H1 (cell line): ENCODE results near the gene MAGI1. TPM values are rescaled to one million over a fixed set of nuclear protein-coding genes. Genes with fewer than 3 reads are reported as not detected.

Experiments used
- CTCF ChIA-PET: fragments of 300-600 bp; sonication (Branson Sonifier 250); formaldehyde crosslinking; loops from one replicate; lab custom pipeline; 2021; ENCODE audit not compliant: partially characterized antibody; lab: Charles Lee
- POLR2A ChIA-PET: fragments of 300-600 bp; sonication (Branson Sonifier 250); formaldehyde crosslinking; loops from one replicate; lab custom pipeline; 2021; ENCODE audit warnings: inconsistent platforms; ENCODE audit not compliant: partially characterized antibody; lab: Charles Lee
- DNase-seq, 2 experiments: peaks; one replicate each; pipeline versions ENCODE4 v3.0.0 to v3.0.0-alpha.2; 2010 to 2022; ENCODE audit warnings: low spot score in 2 of 2, low read depth in 1 of 2, mixed read lengths in 1 of 2
- FAIRE-seq: peaks from 2 replicates; lab custom pipeline; 2011; peaks lifted over from hg19 to GRCh38; lab: Jason Lieb, UNC
- H2AFZ ChIP-seq: 2 replicates; pipeline ENCODE4 v1.8.1; 2012; ENCODE audit warnings: low read length, inconsistent platforms
- H2AK5ac ChIP-seq: 2 replicates; pipeline ENCODE4 v1.6.1; 2013; ENCODE audit warnings: low read depth, low read length
- H2BK120ac ChIP-seq: replicated peaks from 2 replicates; pipeline ENCODE3; 2013; ENCODE audit warnings: low read depth, low read length, inconsistent platforms
- H2BK12ac ChIP-seq: 2 replicates; pipeline ENCODE4 v1.6.1; 2013; ENCODE audit warnings: low read depth, low read length
- H2BK15ac ChIP-seq: 2 replicates; pipeline ENCODE4 v1.6.1; 2013; ENCODE audit warnings: low read length
- H2BK20ac ChIP-seq: 2 replicates; pipeline ENCODE4 v1.6.1; 2013; ENCODE audit warnings: low read length
- H2BK5ac ChIP-seq: 2 replicates; pipeline ENCODE4 v1.6.1; 2013; ENCODE audit warnings: low read depth, low read length
- H3K14ac ChIP-seq: 2 replicates; pipeline ENCODE4 v1.6.1; 2013; ENCODE audit warnings: inconsistent platforms; ENCODE audit not compliant: insufficient read length
- H3K18ac ChIP-seq: 2 replicates; pipeline ENCODE4 v1.6.1; 2013; ENCODE audit warnings: low read length; ENCODE audit errors: extremely low read depth
- H3K23ac ChIP-seq: 2 replicates; pipeline ENCODE4 v1.6.1; 2013; ENCODE audit warnings: inconsistent platforms; ENCODE audit not compliant: insufficient read length
- H3K23me2 ChIP-seq: 2 replicates; pipeline ENCODE4 v1.6.1; 2013; ENCODE audit warnings: low read depth, low read length
- H3K27ac ChIP-seq: 2 replicates; pipeline ENCODE4 v1.6.1; 2011; ENCODE audit warnings: low read depth, low read length, inconsistent platforms
- H3K27me3 ChIP-seq, 4 experiments: replicated peaks in 1 of 4; 1 replicate in 1 of 4; 2 replicates in 3 of 4; pipeline versions ENCODE4 v1.6.1 to v1.8.1; 2011 to 2013; ENCODE audit warnings: low read length in 3 of 4, mild to moderate bottlenecking in 3 of 4, inconsistent platforms in 2 of 4, mixed read lengths in 2 of 4, moderate library complexity in 1 of 4; ENCODE audit not compliant: control insufficient read depth in 3 of 4, insufficient read depth in 3 of 4; ENCODE audit errors: extremely low read depth in 1 of 4
- H3K36me3 ChIP-seq, 4 experiments: 2 replicates each; pipeline versions ENCODE4 v1.6.1 to v1.8.1; 2011 to 2013; ENCODE audit warnings: mild to moderate bottlenecking in 4 of 4, low read length in 3 of 4, moderate library complexity in 2 of 4, control low read depth in 1 of 4, inconsistent platforms in 1 of 4; ENCODE audit not compliant: insufficient read depth in 4 of 4, control insufficient read depth in 2 of 4
- H3K4ac ChIP-seq: replicated peaks from 2 replicates; pipeline ENCODE3; 2013; ENCODE audit warnings: low read length, low read depth, mixed read lengths, inconsistent platforms; ENCODE audit not compliant: insufficient read length
- H3K4me1 ChIP-seq, 4 experiments: replicated peaks in 1 of 4; 1 replicate in 1 of 4; 2 replicates in 3 of 4; pipeline versions ENCODE4 v1.6.1 to v1.8.1; 2011 to 2013; ENCODE audit warnings: low read length in 3 of 4, inconsistent platforms in 2 of 4, mixed read lengths in 1 of 4; ENCODE audit not compliant: insufficient read depth in 4 of 4, control insufficient read depth in 3 of 4
- H3K4me2 ChIP-seq, 2 experiments: 2 replicates each; pipeline versions ENCODE4 v1.6.1 to v1.8.1; 2011 to 2013; ENCODE audit warnings: low read depth in 2 of 2, low read length in 2 of 2, control low read depth in 1 of 2, inconsistent platforms in 1 of 2, mild to moderate bottlenecking in 1 of 2; ENCODE audit not compliant: insufficient read depth in 1 of 2
- H3K4me3 ChIP-seq, 4 experiments: fragments of 200-600, 300-600 bp in 1 of 4; sonication (generic), shearing (Covaris generic), sonication (Bioruptor Twin) in 1 of 4; 2 replicates each; pipeline versions ENCODE4 v1.5.1 to v1.8.1; 2011 to 2016; ENCODE audit warnings: low read length in 4 of 4, low read depth in 3 of 4, control low read depth in 2 of 4, inconsistent platforms in 2 of 4, mild to moderate bottlenecking in 2 of 4, mixed read lengths in 1 of 4, moderate library complexity in 1 of 4; ENCODE audit not compliant: insufficient read depth in 2 of 4; ENCODE audit errors: extremely low read depth in 1 of 4
- H3K56ac ChIP-seq: replicated peaks from 2 replicates; pipeline ENCODE3; 2013; ENCODE audit warnings: low read depth, mild to moderate bottlenecking, mixed read lengths, low read length, inconsistent platforms; ENCODE audit not compliant: insufficient read length
- H3K79me1 ChIP-seq: 2 replicates; pipeline ENCODE4 v1.6.1; 2013; ENCODE audit warnings: low read depth, low read length, control low read depth
- H3K79me2 ChIP-seq, 2 experiments: 2 replicates each; pipeline versions ENCODE4 v1.6.1 to v1.8.1; 2012 to 2013; ENCODE audit warnings: low read length in 2 of 2, mild to moderate bottlenecking in 2 of 2, inconsistent platforms in 1 of 2; ENCODE audit not compliant: insufficient read depth in 2 of 2, control insufficient read depth in 1 of 2
- H3K9ac ChIP-seq, 4 experiments: replicated peaks in 1 of 4; 1 replicate in 1 of 4; 2 replicates in 3 of 4; pipeline versions ENCODE4 v1.6.1 to v1.8.1; 2011 to 2013; ENCODE audit warnings: low read depth in 3 of 4, low read length in 3 of 4, control low read depth in 2 of 4, mild to moderate bottlenecking in 2 of 4, moderate library complexity in 2 of 4, inconsistent platforms in 1 of 4; ENCODE audit errors: extremely low read depth in 1 of 4
- H3K9me3 ChIP-seq, 2 experiments: 2 replicates each; pipeline versions ENCODE4 v1.6.1 to v1.8.1; 2012 to 2013; ENCODE audit warnings: mild to moderate bottlenecking in 2 of 2, moderate library complexity in 2 of 2, control low read depth in 1 of 2, inconsistent platforms in 1 of 2, low read depth in 1 of 2, low read length in 1 of 2, mixed read lengths in 1 of 2; ENCODE audit not compliant: insufficient read depth in 2 of 2
- H4K20me1 ChIP-seq, 2 experiments: replicated peaks in 1 of 2; 2 replicates each; pipeline versions ENCODE3 to v1.8.1; 2011 to 2013; ENCODE audit warnings: inconsistent platforms in 2 of 2, low read length in 2 of 2, mild to moderate bottlenecking in 1 of 2; ENCODE audit not compliant: insufficient read depth in 2 of 2, control insufficient read depth in 1 of 2
- H4K5ac ChIP-seq: 2 replicates; pipeline ENCODE4 v1.6.1; 2013; ENCODE audit warnings: low read length, low read depth, mixed read lengths, inconsistent platforms; ENCODE audit not compliant: insufficient read length
- H4K8ac ChIP-seq: 2 replicates; pipeline ENCODE4 v1.8.0; 2013; ENCODE audit warnings: mild to moderate bottlenecking, moderate library complexity, low read length, inconsistent platforms; ENCODE audit not compliant: insufficient read depth; ENCODE audit errors: extremely low read depth
- H4K91ac ChIP-seq: replicated peaks from 2 replicates; pipeline ENCODE3; 2013; ENCODE audit warnings: low read length, mixed read lengths, inconsistent platforms; ENCODE audit not compliant: insufficient read length
- BACH1 ChIP-seq: IDR thresholded peaks from 2 replicates; pipeline ENCODE4 v1.6.1; 2012; ENCODE audit warnings: low read length, improper control_type of control experiment
- BCL11A ChIP-seq, 2 experiments: IDR thresholded peaks; one replicate each; pipeline ENCODE4 v1.6.1; 2011; ENCODE audit warnings: low read depth in 2 of 2, low read length in 2 of 2, mild to moderate bottlenecking in 2 of 2
- CHD2 ChIP-seq: IDR thresholded peaks from 2 replicates; pipeline ENCODE4 v1.6.1; 2012; ENCODE audit warnings: low read length, improper control_type of control experiment
- CREB1 ChIP-seq: IDR thresholded peaks from 2 replicates; pipeline ENCODE4 v1.6.1; 2012; ENCODE audit warnings: inconsistent platforms
- HDAC2 ChIP-seq, 2 experiments: fragments of 300-600 bp in 1 of 2; sonication (generic) in 1 of 2; IDR thresholded peaks; 2 replicates each; pipeline ENCODE4 v1.6.1; 2011 to 2012; ENCODE audit warnings: low read depth in 2 of 2, low read length in 2 of 2, mild to moderate bottlenecking in 2 of 2, moderate library complexity in 2 of 2, borderline replicate concordance in 1 of 2, inconsistent platforms in 1 of 2
- WGBS, 2 experiments: shearing (Covaris generic) in 1 of 2; methylation state at CpG; one replicate each; pipeline versions ENCODE4 v1.1.6 to v1.1.7; 2013 to 2015; ENCODE audit warnings: low lambda C conversion rate in 2 of 2, mixed read lengths in 2 of 2, inconsistent platforms in 1 of 2, low coverage in 1 of 2, missing lambda C conversion rate in 1 of 2; ENCODE audit not compliant: insufficient replicate concordance in 2 of 2, insufficient coverage in 1 of 2, insufficient read length in 1 of 2; ENCODE audit errors: extremely low coverage in 1 of 2, missing lambda C conversion rate in 1 of 2; 5-methylcytosine and 5-hydroxymethylcytosine counted together
- polyA plus RNA-seq, 7 experiments: library from polyadenylated mRNA; depleted of rRNA in 3 of 7; stranded (reverse) in 5 of 7; unstranded in 2 of 7; fragments of >200 nt in 5 of 7; fragments of 200-250 nt in 2 of 7; gene quantifications; 1 replicate in 5 of 7; 2 replicates in 1 of 7; 4 replicates in 1 of 7; pipeline versions ENCODE4 v1.2.1 to v1.2.3, GENCODE V29; 2011 to 2013; ENCODE audit warnings: missing spikeins in 2 of 7, mixed read lengths in 2 of 7
- total RNA-seq: library from RNA; stranded (reverse); fragmentation: NEBNext Ultra II Directional; extraction: Animal tissue kit (Norgen Biotek cat#: 25700); gene quantifications from 2 replicates; pipeline ENCODE4 v1.2.1, GENCODE V29; 2021
- TF ChIP-seq, protein P1 (sequence below), 3 experiments: IDR thresholded peaks; 1 replicate in 2 of 3; 2 replicates in 1 of 3; pipeline versions ENCODE4 v1.5.1 to v1.6.1; 2011; ENCODE audit warnings: low read length in 3 of 3, mild to moderate bottlenecking in 3 of 3, inconsistent platforms in 2 of 3, low read depth in 1 of 3, moderate library complexity in 1 of 3; ENCODE audit not compliant: insufficient read depth in 1 of 3; ENCODE audit errors: control extremely low read depth in 1 of 3

Gene MAGI1
- total and polyA plus RNA-seq, 2 of the 8 experiments (the other 6 are each of a cell fraction or from before 2014, with no cell fraction given): 19.8 to 78.0 TPM

DNA sequence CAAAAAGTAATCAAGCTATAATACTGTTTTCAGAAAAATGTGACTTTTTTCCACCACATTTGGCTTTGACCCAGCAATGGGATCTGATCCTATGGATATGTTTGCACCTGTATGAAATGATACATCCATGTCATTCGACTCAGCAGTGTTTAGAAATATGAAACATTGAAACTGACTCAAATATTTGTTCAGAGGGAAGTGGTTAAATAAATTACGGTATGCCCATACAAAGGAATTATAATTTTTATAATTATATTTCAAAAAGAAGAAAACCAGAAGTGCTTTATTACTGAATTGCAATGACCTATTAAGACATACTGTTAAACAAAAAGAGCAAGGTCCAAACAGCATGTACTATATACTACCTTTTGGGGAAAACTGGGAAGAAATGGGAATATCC is 546.5 kb downstream of the MAGI1 start:
- no peak overlapping the region for H3K18ac ChIP-seq
- H2AFZ ChIP-seq: no peak overlapping the region
- H2BK20ac ChIP-seq: no peak overlapping the region
- no peaks in the 10 kb centered on the region for H3K23me2 ChIP-seq
- H3K14ac ChIP-seq: no peak overlapping the region
- H3K56ac ChIP-seq: no peak overlapping the region
- H4K91ac ChIP-seq: no peak overlapping the region
- H3K4me1 ChIP-seq: peaks cover 0 to 5% (median 0%) of the 10 kb centered on the region in 4 experiments; a peak in 2 of 7 replicates
- no peaks in the 10 kb centered on the region for H3K36me3 ChIP-seq
- no peak overlapping the region for H2BK5ac ChIP-seq
- no peak overlapping the region for H2BK12ac ChIP-seq
- no peak overlapping the region for H3K23ac ChIP-seq
- H4K5ac ChIP-seq: no peak overlapping the region
- H3K4ac ChIP-seq: no peak overlapping the region
- no peak overlapping the region for H2AK5ac ChIP-seq
- no peak overlapping the region for H3K4me3 ChIP-seq
- H3K79me1 ChIP-seq: peaks cover 3% of the 10 kb centered on the region; the same call in 1 of the 2 replicates
- no peak for DNase-seq
- POLR2A ChIA-PET: interaction anchor here (0.7 to 1.3 kb wide), 2 partner anchors 13 to 58 kb away, joined by 3 read pairs; no protein-coding TSS in a partner anchor
- H3K27me3 ChIP-seq: no peaks in the 10 kb centered on the region
- H3K79me2 ChIP-seq: peaks cover 0 to 24% of the 10 kb centered on the region in 2 experiments; a peak in 2 of 4 replicates
- CTCF ChIA-PET: no interaction called here
- no peak overlapping the region for H3K9ac ChIP-seq
- TF ChIP-seq CREB1 (no peak), BCL11A (IDR thresholded peaks at IDR 0.05; ENCODE audit: low read depth in 2 of 2, low read length in 2 of 2) (no peak), HDAC2 (IDR thresholded peaks at IDR 0.05; ENCODE audit: borderline replicate concordance in 1 of 2, low read depth in 2 of 2, low read length in 2 of 2) (no peak), BACH1 (no peak), CHD2 (no peak)
- TF ChIP-seq, protein P1, sequence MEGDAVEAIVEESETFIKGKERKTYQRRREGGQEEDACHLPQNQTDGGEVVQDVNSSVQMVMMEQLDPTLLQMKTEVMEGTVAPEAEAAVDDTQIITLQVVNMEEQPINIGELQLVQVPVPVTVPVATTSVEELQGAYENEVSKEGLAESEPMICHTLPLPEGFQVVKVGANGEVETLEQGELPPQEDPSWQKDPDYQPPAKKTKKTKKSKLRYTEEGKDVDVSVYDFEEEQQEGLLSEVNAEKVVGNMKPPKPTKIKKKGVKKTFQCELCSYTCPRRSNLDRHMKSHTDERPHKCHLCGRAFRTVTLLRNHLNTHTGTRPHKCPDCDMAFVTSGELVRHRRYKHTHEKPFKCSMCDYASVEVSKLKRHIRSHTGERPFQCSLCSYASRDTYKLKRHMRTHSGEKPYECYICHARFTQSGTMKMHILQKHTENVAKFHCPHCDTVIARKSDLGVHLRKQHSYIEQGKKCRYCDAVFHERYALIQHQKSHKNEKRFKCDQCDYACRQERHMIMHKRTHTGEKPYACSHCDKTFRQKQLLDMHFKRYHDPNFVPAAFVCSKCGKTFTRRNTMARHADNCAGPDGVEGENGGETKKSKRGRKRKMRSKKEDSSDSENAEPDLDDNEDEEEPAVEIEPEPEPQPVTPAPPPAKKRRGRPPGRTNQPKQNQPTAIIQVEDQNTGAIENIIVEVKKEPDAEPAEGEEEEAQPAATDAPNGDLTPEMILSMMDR (IDR thresholded peaks at IDR 0.05; ENCODE audit: control extremely low read depth in 1 of 3, insufficient read depth in 1 of 3, low read depth in 1 of 3, low read length in 3 of 3): no peak
- no peak overlapping the region for H3K4me2 ChIP-seq
- H3K9me3 ChIP-seq: no peaks in the 10 kb centered on the region
- no peak for FAIRE-seq
- no peak overlapping the region for H2BK120ac ChIP-seq
- no peak overlapping the region for H3K27ac ChIP-seq
- H4K20me1 ChIP-seq: peaks cover 0 to 1% of the 10 kb centered on the region in 2 experiments
- H2BK15ac ChIP-seq: no peak overlapping the region
- no peak overlapping the region for H4K8ac ChIP-seq
- 94% methylated on average over 2 of the region's 2 CpGs; no CpG with 5 or more reads in 1 of the 2 experiments for WGBS, 2 experiments
